HepG2 (cell line): ENCODE results near the gene IQGAP3. TPM values are rescaled to one million over a fixed set of nuclear protein-coding genes. Genes with fewer than 3 reads are reported as not detected.

ENCODE experiments used
- AKNA ChIP-seq: sonication (generic); formaldehyde crosslinking; IDR thresholded peaks from 2 replicates; pipeline ENCODE4 v1.4.0; 2020; ENCODE audit warnings: missing genetic modification reagents, borderline replicate concordance
- CSRNP2 ChIP-seq: sonication (generic); formaldehyde crosslinking; conservative IDR thresholded peaks from 2 replicates; pipeline ENCODE4 v1.8.0; 2022; ENCODE audit warnings: low read depth, missing genetic modification reagents
- MXD3 ChIP-seq: IDR thresholded peaks from 2 replicates; pipeline ENCODE4 v1.6.1; 2016; ENCODE audit warnings: mild to moderate bottlenecking, missing biosample characterization, missing genetic modification reagents
- THAP9 ChIP-seq: sonication (generic); formaldehyde crosslinking; IDR thresholded peaks from 2 replicates; pipeline ENCODE4; 2020; ENCODE audit warnings: missing genetic modification reagents, mild to moderate bottlenecking, borderline replicate concordance
- YY1 ChIP-seq: IDR thresholded peaks from 2 replicates; pipeline ENCODE4 v1.6.1; 2011; ENCODE audit warnings: low read length, low read depth, moderate library complexity, mild to moderate bottlenecking; ENCODE audit not compliant: insufficient read depth, insufficient replicate concordance
- ZMAT5 ChIP-seq: sonication (generic); formaldehyde crosslinking; IDR thresholded peaks from 2 replicates; pipeline ENCODE4 v1.5.0; 2020; ENCODE audit warnings: mild to moderate bottlenecking, low read depth, missing genetic modification reagents, borderline replicate concordance
- ZNF235 ChIP-seq: sonication (generic); formaldehyde crosslinking; IDR thresholded peaks from 2 replicates; pipeline ENCODE4 v1.8.1; 2023; ENCODE audit warnings: mild to moderate bottlenecking, missing genetic modification reagents, borderline replicate concordance
- ZNF251 ChIP-seq: sonication (generic); formaldehyde crosslinking; IDR thresholded peaks from 2 replicates; pipeline ENCODE4 v1.9.0; 2021; ENCODE audit warnings: mild to moderate bottlenecking, missing genetic modification reagents
- ZNF296 ChIP-seq: sonication (generic); formaldehyde crosslinking; conservative IDR thresholded peaks from 2 replicates; pipeline ENCODE4 v1.5.0; 2020; ENCODE audit warnings: mild to moderate bottlenecking, missing genetic modification reagents
- ZNF577 ChIP-seq: sonication (generic); formaldehyde crosslinking; IDR thresholded peaks from 2 replicates; pipeline ENCODE4 v1.4.0; 2020; ENCODE audit warnings: mild to moderate bottlenecking, low read depth, missing genetic modification reagents, borderline replicate concordance
- ZNF713 ChIP-seq: sonication (generic); formaldehyde crosslinking; IDR thresholded peaks from 2 replicates; pipeline ENCODE4 v1.4.0; 2020; ENCODE audit warnings: mild to moderate bottlenecking, missing genetic modification reagents
- ZNF737 ChIP-seq: sonication (generic); formaldehyde crosslinking; IDR thresholded peaks from 2 replicates; pipeline ENCODE4 v1.5.0; 2020; ENCODE audit warnings: missing genetic modification reagents, mild to moderate bottlenecking, borderline replicate concordance
- ZNF841 ChIP-seq: sonication (generic); formaldehyde crosslinking; IDR thresholded peaks from 2 replicates; pipeline ENCODE4 v1.8.1; 2023; ENCODE audit warnings: missing genetic modification reagents, borderline replicate concordance
- ZXDC ChIP-seq: sonication (generic); formaldehyde crosslinking; IDR thresholded peaks from 2 replicates; pipeline ENCODE4 v1.5.0; 2020; ENCODE audit warnings: mild to moderate bottlenecking, missing genetic modification reagents
- polyA plus RNA-seq, 8 experiments: library from polyadenylated mRNA; depleted of rRNA in 3 of 8; stranded (reverse) in 7 of 8; unstranded in 1 of 8; fragments of >200 nt; fragmentation: Illumina TruSeq in 4 of 8; extraction: Trizol in 4 of 8; gene quantifications; 2 replicates each; pipeline versions ENCODE4 v1.2.1 to v1.2.3, GENCODE V29; 2011 to 2016; ENCODE audit warnings: low read depth in 4 of 8, missing spikeins in 1 of 8, mixed read lengths in 1 of 8; ENCODE audit not compliant: insufficient read depth in 1 of 8
- total RNA-seq, 5 experiments: library from RNA; depleted of rRNA; stranded (reverse); fragments of >200 nt; fragmentation: Illumina TruSeq; extraction: Trizol; gene quantifications; 2 replicates each; pipeline ENCODE4 v1.2.3, GENCODE V29; 2016; ENCODE audit warnings: low read depth in 1 of 5

IQGAP3 gene
- total and polyA plus RNA-seq, 2 of the 13 experiments (the other 11 are each of a cell fraction or from before 2014, with no cell fraction given), result 13.5 to 14.1 TPM

- no peak for TF ChIP-seq CSRNP2 (CRISPR knock-in tag)
- no peak for TF ChIP-seq ZNF251 (CRISPR knock-in tag)
- peak; percentile 95; the same call in 1 of the 2 replicates for TF ChIP-seq ZNF737 (CRISPR knock-in tag)
- 0 out of 2 replicates have a peak, but pooled peaks have one; percentile 75 for TF ChIP-seq ZXDC
- no peak for TF ChIP-seq ZNF235 (CRISPR knock-in tag)
- TF ChIP-seq AKNA (CRISPR knock-in tag), result 0 out of 2 replicates have a peak, but pooled peaks have one; percentile 26
- no peak for TF ChIP-seq ZNF713 (CRISPR knock-in tag)
- TF ChIP-seq THAP9 (CRISPR knock-in tag), result peak; percentile 52; the same call in 1 of the 2 replicates
- TF ChIP-seq YY1, result peak; percentile 98
- peak; percentile 97; the same call in 1 of the 2 replicates for TF ChIP-seq MXD3
- no peak for TF ChIP-seq ZNF841
- TF ChIP-seq ZNF296 (CRISPR knock-in tag), result no peak
- no peak for TF ChIP-seq ZNF577 (CRISPR knock-in tag)
- 0 out of 2 replicates have a peak, but pooled peaks have one; percentile 63 for TF ChIP-seq ZMAT5 (CRISPR knock-in tag)
These were observed 28.9 kb upstream of the IQGAP3 start, which contains the start of gene GPATCH4 (continued) for GRCh38 chr1:156601122-156601830.
